Measurements from ENCODE around the gene MSI2.

GRCh38 chr17:57332501-57332900, 76.2 kb downstream of the MSI2 start:
- no peak for TF ChIP-seq TBP (optimal IDR thresholded peaks at IDR 0.05; ENCODE audit: low read depth, low read length)
- TF ChIP-seq ZBTB11 (CRISPR knock-in tag; IDR thresholded peaks at IDR 0.05): no peak
- TF ChIP-seq CTCF (IDR thresholded peaks at IDR 0.05 in 2 of 3, conservative IDR thresholded peaks at IDR 0.05 in 1 of 3; ENCODE audit: insufficient read depth in 2 of 3, low read depth in 1 of 3, low read length in 3 of 3): no peak
- no peak for TF ChIP-seq FOS (IDR thresholded peaks at IDR 0.05; ENCODE audit: extremely low read depth, insufficient read length)
- no peak for TF ChIP-seq CBX5 (IDR thresholded peaks at IDR 0.05; ENCODE audit: borderline replicate concordance, low read depth)
- no peak for TF ChIP-seq NCOA2 (IDR thresholded peaks at IDR 0.05; ENCODE audit: partially characterized antibody in 2 of 2)
- TF ChIP-seq SPI1 (IDR thresholded peaks at IDR 0.05; ENCODE audit: borderline replicate concordance, low read depth, low read length): no peak
- no peak for TF ChIP-seq CHD2 (IDR thresholded peaks at IDR 0.05; ENCODE audit: low read depth, low read length)
- TF ChIP-seq JUNB (CRISPR knock-in tag; conservative IDR thresholded peaks at IDR 0.05): no peak
- TF ChIP-seq DIDO1 (tag; IDR thresholded peaks at IDR 0.05; ENCODE audit: low read depth): no peak
- no peak for TF ChIP-seq SMAD4 (CRISPR knock-in tag; conservative IDR thresholded peaks at IDR 0.05)
- TF ChIP-seq BHLHE40 (IDR thresholded peaks at IDR 0.05; ENCODE audit: low read length): no peak

Measured in K562 (cell line).